ENCODE results near the gene PAPPA2.

GRCh38 chr1:176521211-176521610 lies 58.2 kb downstream of the PAPPA2 start:
- TF ChIP-seq POLR2A (IDR thresholded peaks at IDR 0.05): no peak
- TF ChIP-seq CTCF (IDR thresholded peaks at IDR 0.05): no peak
